Measurements from ENCODE around the gene PAGE3. TPM values are rescaled to one million over a fixed set of nuclear protein-coding genes. Genes with fewer than 3 reads are reported as not detected.

The PAGE3 gene
- total RNA-seq, 1 experiment from 2014 or later, result not detected

- H3K9me2 ChIP-seq (ENCODE audit: insufficient read depth), result no peaks in the 10 kb centered on the region
- RAD21 ChIA-PET (ENCODE audit: low non-redundant PET in 1 of 2, low total read pairs in 2 of 2, uncharacterized antibody in 2 of 2, unreplicated experiment in 2 of 2), result no interaction called here
Measured at GRCh38 chrX:55290963-55291362, 26.2 kb upstream of the PAGE3 start.

More at GRCh38 chrX:55290963-55291362, 26.2 kb upstream of the PAGE3 start:
- no peak for TF ChIP-seq SRF (IDR thresholded peaks at IDR 0.05; ENCODE audit: low read depth)
- TF ChIP-seq EZH2phosphoT487 (IDR thresholded peaks at IDR 0.05; ENCODE audit: borderline replicate concordance), result no peak
- no peak for TF ChIP-seq EZH2 (IDR thresholded peaks at IDR 0.05)
- no peak for TF ChIP-seq RAD21 (IDR thresholded peaks at IDR 0.05; ENCODE audit: low read depth)
- no peak for TF ChIP-seq YY1 (IDR thresholded peaks at IDR 0.05; ENCODE audit: extremely low read depth, insufficient replicate concordance, low read depth, low read length)
- TF ChIP-seq JUND (IDR thresholded peaks at IDR 0.05), result no peak
- no peak for TF ChIP-seq TCF7L2 (IDR thresholded peaks at IDR 0.05; ENCODE audit: borderline replicate concordance, extremely low read depth, insufficient read depth, insufficient read length)
- no peak for TF ChIP-seq POLR2A (IDR thresholded peaks at IDR 0.05; ENCODE audit: borderline replicate concordance, extremely low read depth, insufficient read depth, insufficient read length)
- TF ChIP-seq CTCF (IDR thresholded peaks at IDR 0.05 in 2 of 3, conservative IDR thresholded peaks at IDR 0.05 in 1 of 3; ENCODE audit: borderline replicate concordance in 1 of 3, insufficient read depth in 1 of 3, low read depth in 2 of 3, low read length in 2 of 3), result no peak
- TF ChIP-seq ZFX (IDR thresholded peaks at IDR 0.05), result no peak
- TF ChIP-seq SIN3A (IDR thresholded peaks at IDR 0.05; ENCODE audit: low read depth), result no peak
- no peak for TF ChIP-seq FOSL1 (IDR thresholded peaks at IDR 0.05; ENCODE audit: low read depth)
- DNase-seq (ENCODE audit: low read depth, low spot score) (no peak), ATAC-seq (no peak)
- CTCF ChIA-PET, result no interaction called here
- POLR2A ChIA-PET, result no interaction called here
- Histone ChIP-seq H3K79me2 (ENCODE audit: insufficient read depth, low read length) (no peaks in the 10 kb centered on the region), H4K20me1 (ENCODE audit: insufficient read depth) (no peaks in the 10 kb centered on the region), H3K4me2 (ENCODE audit: low read length) (no peak overlapping the region), H3K27ac (ENCODE audit: low read depth, low read length) (no peak overlapping the region), H3K9me3 (ENCODE audit: control insufficient read depth in 1 of 2, insufficient read depth in 1 of 2, low read depth in 1 of 2, low read length in 2 of 2) (no peaks in the 10 kb centered on the region), H3K4me1 (ENCODE audit: control insufficient read depth in 1 of 2, insufficient read depth in 2 of 2, low read length in 2 of 2) (no peaks in the 10 kb centered on the region), H3K9ac (ENCODE audit: low read length) (no peak overlapping the region), H3K27me3 (ENCODE audit: insufficient read depth, low read length) (0 out of 2 replicates have a peak, but pooled peaks cover 3% of the 10 kb centered on the region), H3K4me3 (replicated peaks in 1 of 2; ENCODE audit: low read depth in 1 of 2, low read length in 2 of 2) (no peak overlapping the region), H2AFZ (ENCODE audit: low read depth, low read length, poor library complexity, severe bottlenecking) (no peak overlapping the region), H3K36me3 (ENCODE audit: control insufficient read depth in 1 of 2, insufficient read depth in 2 of 2, low read length in 2 of 2) (no peaks in the 10 kb centered on the region)
- intact Hi-C loops (cut with micrococcal nuclease), result no loop called here
- BruUV-seq (replicated peaks), result no TSS peak

Measured in HCT116 (cell line).